HG03060 (cell line): Measurements from ENCODE around the gene GBF1.

Experiments used
- ATAC-seq: cut with Tn5 transposase; IDR thresholded peaks from one replicate; pipeline ENCODE4 v1.9.1; 2021; ENCODE audit warnings: low read depth, moderate number of reproducible peaks; ENCODE audit not compliant: unreplicated experiment

GBF1 gene

DNA sequence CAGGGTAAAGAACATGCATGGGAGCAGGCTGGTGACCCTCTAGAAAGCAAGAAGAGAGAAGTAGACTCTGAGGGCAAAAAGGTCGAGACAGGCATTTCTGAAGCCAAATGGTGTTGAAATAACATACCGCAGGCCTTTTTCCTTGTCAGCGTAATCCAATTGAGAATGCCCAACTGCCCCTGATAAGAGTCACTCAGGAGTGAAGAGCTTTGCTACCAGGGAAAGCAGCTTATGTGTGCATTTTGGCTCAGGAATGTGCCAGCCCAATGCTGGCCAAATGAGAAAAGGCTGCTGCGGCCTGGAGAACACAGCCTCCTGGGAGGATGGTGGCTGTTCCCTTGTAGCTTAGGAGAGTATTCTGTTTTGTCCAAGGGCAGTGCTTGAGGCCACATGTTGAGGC is 88.8 kb downstream of the GBF1 start:
- no peak for ATAC-seq

- no peak for ATAC-seq
Observed at GRCh38 chr10:102335184-102335583, 89.9 kb downstream of the GBF1 start.

GRCh38 chr10:102341038-102341688 is 95.8 kb downstream of the GBF1 start:
- ATAC-seq = no peak

DNA sequence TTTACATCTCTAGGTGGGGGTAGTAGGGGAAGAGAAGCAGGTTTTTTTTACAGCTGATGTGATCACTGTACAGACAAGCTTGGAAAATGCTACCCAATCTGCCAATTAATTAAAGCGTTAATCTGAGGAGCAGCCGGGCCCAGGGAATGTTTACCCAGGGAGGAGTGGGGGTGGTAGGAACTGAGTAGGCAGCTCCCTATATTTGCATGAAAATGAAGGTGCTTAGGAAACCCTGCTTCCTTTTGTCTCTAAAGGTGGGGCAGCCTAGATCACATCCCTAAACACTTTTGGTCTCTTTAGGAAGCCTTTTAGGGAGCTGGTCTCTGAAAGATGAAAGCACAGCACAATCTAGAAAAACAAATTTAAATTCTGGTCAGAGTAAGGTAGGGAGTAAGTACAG is 97.1 kb downstream of the GBF1 start:
- no peak for ATAC-seq

DNA sequence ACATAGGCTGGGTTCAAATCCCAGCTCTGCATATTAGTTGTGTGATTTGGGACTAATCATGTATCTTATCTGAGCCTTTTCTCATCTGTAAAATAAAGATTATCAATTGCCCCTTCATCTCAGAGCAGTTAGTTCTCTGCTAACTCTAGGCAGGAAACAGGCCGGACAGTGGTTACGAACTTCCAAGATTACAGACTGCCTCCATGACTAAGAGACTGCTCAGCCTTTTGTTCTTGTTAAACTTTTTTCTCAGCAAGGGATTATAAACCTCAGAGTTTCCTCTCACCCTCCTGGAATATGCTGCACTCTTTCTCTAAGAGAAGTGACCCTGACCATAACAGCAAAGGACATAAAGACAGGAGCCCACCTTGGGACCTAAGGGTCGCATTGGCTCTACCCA is 97.6 kb downstream of the GBF1 start:
- ATAC-seq = no peak

DNA sequence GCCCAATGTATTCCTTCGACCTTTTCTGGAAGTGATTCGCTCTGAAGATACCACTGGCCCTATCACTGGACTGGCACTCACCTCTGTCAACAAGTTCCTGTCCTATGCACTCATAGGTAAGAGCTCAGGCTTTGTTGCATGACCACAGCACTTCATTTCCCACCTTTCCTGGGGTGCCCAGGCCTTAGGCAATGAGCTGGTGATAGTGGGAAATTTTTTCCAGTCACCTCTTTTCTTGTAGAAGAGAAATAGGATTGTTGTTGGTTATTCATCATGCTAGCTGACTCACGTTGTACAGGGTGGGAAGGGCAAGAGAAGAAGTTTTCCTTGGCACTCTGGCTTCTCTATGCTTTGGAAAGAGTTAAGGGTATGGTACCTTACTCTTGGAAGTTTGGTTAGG is 98.7 kb downstream of the GBF1 start:
- no peak for ATAC-seq

GRCh38 chr10:102347236-102347828 is 102.0 kb downstream of the GBF1 start:
- ATAC-seq = no peak

GRCh38 chr10:102352066-102352715 is 106.9 kb downstream of the GBF1 start:
- ATAC-seq = no peak

DNA sequence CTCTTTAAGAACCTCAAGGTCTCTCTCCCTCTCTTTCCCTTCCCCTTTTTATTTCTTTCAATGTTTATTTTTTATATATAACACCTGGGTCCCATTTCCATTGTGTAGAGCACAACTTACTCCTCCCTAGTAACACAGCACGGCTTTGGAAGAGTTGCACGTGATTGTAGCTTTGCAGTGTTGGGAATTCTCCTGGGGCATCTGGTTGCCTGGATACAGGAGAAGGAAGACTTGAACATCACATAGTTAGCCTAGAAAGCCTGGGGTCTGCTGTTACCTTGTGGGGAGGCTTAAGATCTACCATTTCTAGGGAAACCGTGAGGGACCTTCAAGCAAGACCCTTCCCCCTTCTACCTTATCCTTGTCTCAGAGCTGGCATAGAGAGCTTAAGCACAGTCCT is 109.1 kb downstream of the GBF1 start:
- no peak for ATAC-seq

DNA sequence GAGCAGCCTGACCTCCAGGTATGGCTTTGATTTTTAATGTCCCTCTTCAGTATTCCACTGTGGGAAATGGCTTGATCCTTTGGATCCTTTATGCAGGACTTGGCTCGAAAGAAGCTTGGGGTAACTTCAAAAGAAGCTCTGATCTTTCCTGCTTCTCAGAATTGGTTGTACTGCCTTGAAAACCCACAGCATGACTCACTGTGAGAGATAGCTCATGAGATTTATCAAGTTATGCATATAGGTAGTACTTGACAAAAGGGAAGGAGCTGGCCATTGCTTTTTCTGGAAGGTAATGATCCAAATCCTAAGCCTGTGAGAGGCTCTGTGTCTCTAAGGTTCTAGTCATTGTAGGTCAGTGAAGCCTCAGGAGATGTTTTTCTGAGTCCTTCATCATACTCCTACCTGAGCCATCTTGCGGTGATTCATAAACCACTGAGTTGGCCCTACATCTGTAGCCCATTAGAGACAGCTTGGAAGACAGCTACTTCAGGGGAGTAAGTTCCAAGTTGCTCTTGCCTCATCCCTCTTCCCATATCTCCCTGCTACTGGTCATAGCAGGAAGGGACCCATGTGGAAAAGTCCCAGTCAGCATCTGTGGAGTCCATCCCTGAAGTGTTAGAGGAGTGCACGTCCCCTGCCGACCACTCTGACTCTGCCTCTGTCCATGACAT is 113.5 kb downstream of the GBF1 start:
- no peak for ATAC-seq

- no peak for ATAC-seq
Observed at GRCh38 chr10:102367441-102367840, 122.1 kb downstream of the GBF1 start.

- ATAC-seq = no peak
Observed at GRCh38 chr10:102368077-102368476, 122.7 kb downstream of the GBF1 start.

DNA sequence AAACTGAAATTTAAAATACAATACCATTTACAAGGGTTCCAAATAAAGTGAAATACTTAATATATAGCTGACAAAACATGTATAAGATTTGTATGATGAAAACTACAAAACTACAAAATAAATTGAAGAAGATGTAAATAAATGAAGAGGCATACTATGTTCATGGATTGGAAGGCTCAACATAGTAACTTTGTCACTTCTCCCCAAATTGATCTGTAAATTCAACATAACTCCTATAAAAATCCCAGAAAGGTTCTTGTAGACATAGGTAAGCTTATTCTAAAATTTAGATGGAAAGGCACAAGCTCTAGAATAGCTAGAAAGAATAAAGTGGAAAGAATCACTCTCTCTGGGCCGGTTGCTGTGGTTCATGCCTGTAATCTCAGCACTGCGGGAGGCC is 126.0 kb downstream of the GBF1 start:
- no peak for ATAC-seq

DNA sequence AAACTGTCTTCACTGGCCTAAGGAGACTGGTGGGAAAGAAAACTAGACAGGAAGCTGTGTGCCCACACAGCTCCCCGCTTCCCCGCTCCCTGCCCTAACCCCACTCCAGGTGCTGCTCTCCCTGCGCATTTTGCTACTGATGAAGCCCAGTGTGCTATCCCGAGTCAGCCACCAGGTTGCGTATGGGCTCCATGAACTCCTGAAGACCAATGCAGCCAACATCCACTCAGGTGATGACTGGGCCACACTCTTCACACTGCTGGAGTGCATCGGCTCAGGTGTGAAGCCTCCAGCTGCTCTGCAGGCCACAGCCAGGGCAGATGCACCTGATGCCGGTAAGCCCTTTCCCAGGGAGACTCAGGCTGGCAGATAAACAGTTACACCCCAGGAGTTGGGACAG is 129.9 kb downstream of the GBF1 start:
- ATAC-seq = no peak

DNA sequence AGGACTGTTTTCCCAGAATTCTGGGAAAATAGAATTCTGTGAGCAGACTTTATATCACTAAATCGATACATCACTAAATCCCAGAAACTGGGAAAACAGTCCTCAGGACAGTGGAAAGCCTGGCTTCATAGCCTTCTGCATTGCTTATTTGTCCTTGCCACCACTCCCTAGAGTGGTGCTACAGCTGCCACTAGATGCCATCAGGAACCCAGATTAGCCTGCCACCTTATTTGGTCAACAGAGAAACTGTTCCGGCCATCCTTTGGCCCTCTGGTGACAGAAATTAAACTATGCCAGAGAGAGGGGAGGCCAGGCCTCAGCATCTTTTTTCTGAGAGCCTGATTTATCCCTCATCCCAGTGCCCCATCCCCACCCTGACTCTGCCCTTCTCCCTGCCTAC is 130.5 kb downstream of the GBF1 start:
- ATAC-seq = no peak

- ATAC-seq = no peak
Observed at GRCh38 chr10:102376901-102377300, 131.6 kb downstream of the GBF1 start.

- no peak for ATAC-seq
Observed at GRCh38 chr10:102379383-102379782, 134.1 kb downstream of the GBF1 start.

- ATAC-seq = no peak
Observed at GRCh38 chr10:102381983-102382382, 136.7 kb downstream of the GBF1 start.

- no peak for ATAC-seq
Observed at GRCh38 chr10:102382871-102383270, 137.5 kb downstream of the GBF1 start.

- no peak for ATAC-seq
Observed at GRCh38 chr10:102384053-102384452, 138.7 kb downstream of the GBF1 start.

DNA sequence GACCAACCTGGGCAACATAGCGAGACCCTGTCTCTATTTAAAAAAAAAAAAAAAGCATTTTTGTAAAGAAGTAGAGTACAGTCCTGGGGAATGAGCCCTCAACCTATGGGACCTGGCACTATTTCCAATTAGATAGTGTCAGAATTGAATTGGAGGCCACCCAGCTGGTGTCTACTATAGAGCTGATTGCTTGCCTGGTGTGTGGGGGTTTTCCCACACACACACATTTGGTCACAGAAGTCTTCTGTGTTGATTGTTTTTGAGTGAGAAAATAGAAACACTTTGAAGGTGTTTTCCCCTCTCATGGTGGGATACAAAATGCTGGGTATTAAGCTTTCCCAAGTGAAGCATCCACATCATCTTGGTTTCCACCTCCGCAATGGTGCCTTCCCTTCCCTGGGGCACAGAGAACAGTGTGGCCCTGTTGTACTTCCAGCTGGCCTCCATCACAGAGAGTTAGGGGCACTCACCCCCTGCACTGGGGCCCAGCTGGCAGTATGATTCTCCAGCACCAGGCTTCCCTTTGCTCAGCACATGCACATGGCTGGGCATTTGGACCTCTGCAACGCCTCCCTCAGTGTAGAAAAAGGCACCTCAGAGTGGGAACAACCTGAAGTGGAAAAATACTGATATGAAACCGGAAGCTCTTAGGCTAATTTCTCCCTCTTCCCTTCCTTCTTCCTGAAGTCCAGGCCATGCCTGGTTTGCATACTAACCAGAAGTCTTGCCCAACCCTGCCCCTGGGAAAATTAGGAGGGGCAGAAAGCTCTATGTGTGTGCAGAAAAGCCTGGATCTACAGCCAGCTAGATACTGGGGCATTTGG is 139.5 kb downstream of the GBF1 start:
- no peak for ATAC-seq
